ENCODE data around the gene MVB12B.
A peak's percentile ranks its signal among the peaks of the same experiment; 100 is the strongest.

The MVB12B gene

GRCh38 chr9:126459965-126460843 is 133.6 kb downstream of the MVB12B start:
- Histone ChIP-seq H3K4me3 (no peak overlapping the region), H3K27ac (no peak overlapping the region)
- TF ChIP-seq CTCF (IDR thresholded peaks at IDR 0.05), result no peak
- DNase-seq (ENCODE audit: low spot score), result peak; percentile 55

- peak; percentile 33 for DNase-seq (ENCODE audit: low spot score)
- H3K4me3 ChIP-seq, result no peak overlapping the region
- H3K27ac ChIP-seq, result no peak overlapping the region
- TF ChIP-seq CTCF (IDR thresholded peaks at IDR 0.05), result no peak
Observed at GRCh38 chr9:126461029-126461428, 134.4 kb downstream of the MVB12B start.

GRCh38 chr9:126461608-126462007 is 135.0 kb downstream of the MVB12B start:
- no peak for TF ChIP-seq CTCF (IDR thresholded peaks at IDR 0.05)
- H3K27ac ChIP-seq, result no peak overlapping the region
- DNase-seq (ENCODE audit: low spot score), result peak; percentile 50
- no peak overlapping the region for H3K4me3 ChIP-seq

GRCh38 chr9:126462617-126463016 is 136.0 kb downstream of the MVB12B start:
- no peak overlapping the region for H3K27ac ChIP-seq
- DNase-seq (ENCODE audit: low spot score), result peak; percentile 21

GRCh38 chr9:126463426-126463825 is 136.8 kb downstream of the MVB12B start:
- TF ChIP-seq CTCF (IDR thresholded peaks at IDR 0.05), result no peak
- Histone ChIP-seq H3K4me3 (no peak overlapping the region), H3K27ac (no peak overlapping the region)
- DNase-seq (ENCODE audit: low spot score), result peak; percentile 50

More at GRCh38 chr9:126462617-126463016, 136.0 kb downstream of the MVB12B start:
- H3K4me3 ChIP-seq, result no peak overlapping the region
- TF ChIP-seq CTCF (IDR thresholded peaks at IDR 0.05), result no peak

- Histone ChIP-seq H3K4me3 (no peak overlapping the region), H3K27ac (no peak overlapping the region)
- TF ChIP-seq CTCF (IDR thresholded peaks at IDR 0.05), result no peak
- no peak for DNase-seq (ENCODE audit: low spot score)
Observed at GRCh38 chr9:126464694-126465441, 138.2 kb downstream of the MVB12B start.

All from coronary artery (tissue), 2 donors.